PC-9 (cell line): ENCODE measurements around the gene TIMM8A. TPM values are rescaled to one million over a fixed set of nuclear protein-coding genes. Genes with fewer than 3 reads are reported as not detected.

ENCODE experiments used
- BruUV-seq: library from RNA; stranded (reverse); fragments of 400-500 nt; replicated peaks from 2 replicates; lab custom pipeline; 2021; lab: Mats Ljungman, UMichigan
- CTCF ChIA-PET: fragments of 300-600 bp; sonication (Branson Sonifier 250); formaldehyde crosslinking; loops from one replicate; lab custom pipeline; 2022; ENCODE audit warnings: antibody characterized with exemption; lab: Charles Lee
- POLR2A ChIA-PET: fragments of 300-600 bp; sonication (Branson Sonifier 250); formaldehyde crosslinking; loops from one replicate; lab custom pipeline; 2022; ENCODE audit warnings: antibody characterized with exemption; ENCODE audit not compliant: unreplicated experiment; lab: Charles Lee
- DNase-seq, 2 experiments: peaks; one replicate each; pipeline versions ENCODE4 v3.0.0 to v3.0.0-alpha.2; 2015 to 2022; ENCODE audit warnings: mixed read lengths in 1 of 2
- H2AFZ ChIP-seq: fragments of 200-600 bp; sonication (generic); 2 replicates; pipeline ENCODE4 v1.8.1; 2017; ENCODE audit warnings: antibody characterized with exemption
- H3F3A ChIP-seq: fragments of 200-600 bp; sonication (generic); 2 replicates; pipeline ENCODE4 v1.8.1; 2017; ENCODE audit warnings: antibody characterized with exemption, mild to moderate bottlenecking, low read depth; ENCODE audit not compliant: insufficient read depth
- H3K27ac ChIP-seq: fragments of 200-600 bp; sonication (generic); 2 replicates; pipeline ENCODE4 v1.6.1; 2016; ENCODE audit warnings: mixed run types
- H3K27me3 ChIP-seq: fragments of 200-600 bp; sonication (generic); 2 replicates; pipeline ENCODE4 v1.6.1; 2016; ENCODE audit warnings: low read depth, mixed run types; ENCODE audit not compliant: insufficient read depth
- H3K36me3 ChIP-seq: fragments of 200-600 bp; sonication (generic); 2 replicates; pipeline ENCODE4 v1.6.1; 2016; ENCODE audit warnings: low read depth, mixed run types
- H3K4me1 ChIP-seq: fragments of 200-600 bp; sonication (generic); replicated peaks from 2 replicates; pipeline ENCODE4 v1.6.1; 2016; ENCODE audit warnings: mixed run types; ENCODE audit not compliant: insufficient read depth
- H3K4me2 ChIP-seq: fragments of 200-600 bp; sonication (generic); 2 replicates; pipeline ENCODE4 v1.6.1; 2017; ENCODE audit warnings: mixed run types
- H3K4me3 ChIP-seq: fragments of 200-600 bp; sonication (generic); 2 replicates; pipeline ENCODE4 v1.6.1; 2016; ENCODE audit warnings: mixed run types
- H3K79me2 ChIP-seq: fragments of 200-600 bp; sonication (generic); 2 replicates; pipeline ENCODE4 v1.6.1; 2017; ENCODE audit warnings: low read depth, mixed run types
- H3K9me2 ChIP-seq: fragments of 200-600 bp; sonication (generic); 2 replicates; pipeline ENCODE4 v1.8.1; 2017; ENCODE audit warnings: mild to moderate bottlenecking; ENCODE audit not compliant: insufficient read depth
- H3K9me3 ChIP-seq: fragments of 200-600 bp; sonication (generic); 2 replicates; pipeline ENCODE4 v1.8.1; 2016; ENCODE audit warnings: low read depth; ENCODE audit not compliant: insufficient read depth
- H4K20me1 ChIP-seq: fragments of 200-600 bp; sonication (generic); 2 replicates; pipeline ENCODE4 v1.8.1; 2017; ENCODE audit not compliant: insufficient read depth
- CTCF ChIP-seq: fragments of 200-600 bp; sonication (generic); conservative IDR thresholded peaks from 2 replicates; pipeline ENCODE4 v1.6.1; 2017; ENCODE audit warnings: mixed run types, antibody characterized with exemption, mild to moderate bottlenecking, moderate library complexity
- EZH2 ChIP-seq: fragments of 200-600 bp; sonication (generic); IDR thresholded peaks from 2 replicates; pipeline ENCODE4 v1.8.0; 2017; ENCODE audit warnings: antibody characterized with exemption, low read depth
- intact Hi-C: fragments of 100-400 bp; cut with micrococcal nuclease; formaldehyde crosslinking; loops from one replicate; pipeline ENCODE4 v1.10.0; 2022; ENCODE audit not compliant: unreplicated experiment
- total RNA-seq: library from RNA; stranded (reverse); gene quantifications from 2 replicates; pipeline ENCODE4 v1.2.3, GENCODE V29; 2021

The TIMM8A gene
- total RNA-seq, 1 experiment from 2014 or later = 17.6 TPM

GRCh38 chrX:101362116-101362515 is 13.6 kb upstream of the TIMM8A start:
- no peaks in the 10 kb centered on the region for H4K20me1 ChIP-seq
- no peak overlapping the region for H3K4me3 ChIP-seq
- CTCF ChIA-PET = no interaction called here
- H3F3A ChIP-seq = no peaks in the 10 kb centered on the region
- H3K79me2 ChIP-seq = no peaks in the 10 kb centered on the region
- no peak for DNase-seq
- no peak for TF ChIP-seq CTCF
- no peak for TF ChIP-seq EZH2
- H3K9me2 ChIP-seq = no peaks in the 10 kb centered on the region
- intact Hi-C loops = no loop called here
- BruUV-seq = no TSS peak
- no peaks in the 10 kb centered on the region for H3K9me3 ChIP-seq
- H3K4me1 ChIP-seq = no peaks in the 10 kb centered on the region
- H3K27me3 ChIP-seq = no peaks in the 10 kb centered on the region
- no peaks in the 10 kb centered on the region for H3K36me3 ChIP-seq
- no peak overlapping the region for H3K4me2 ChIP-seq
- no peak overlapping the region for H3K27ac ChIP-seq
- POLR2A ChIA-PET = no interaction called here
- no peak overlapping the region for H2AFZ ChIP-seq

GRCh38 chrX:101360390-101360789 is 11.8 kb upstream of the TIMM8A start:
- H3K4me3 ChIP-seq = no peak overlapping the region
- H3F3A ChIP-seq = no peaks in the 10 kb centered on the region
- no peak overlapping the region for H2AFZ ChIP-seq
- TF ChIP-seq CTCF (no peak), EZH2 (no peak)
- no peaks in the 10 kb centered on the region for H3K4me1 ChIP-seq
- H3K9me2 ChIP-seq = no peaks in the 10 kb centered on the region
- intact Hi-C loops = no loop called here
- H3K27ac ChIP-seq = no peak overlapping the region
- H3K36me3 ChIP-seq = no peaks in the 10 kb centered on the region
- no peak for DNase-seq
- CTCF ChIA-PET = no interaction called here
- H4K20me1 ChIP-seq = no peaks in the 10 kb centered on the region
- no peak overlapping the region for H3K4me2 ChIP-seq
- POLR2A ChIA-PET = no interaction called here
- no TSS peak for BruUV-seq
- H3K9me3 ChIP-seq = no peaks in the 10 kb centered on the region
- H3K27me3 ChIP-seq = no peaks in the 10 kb centered on the region
- H3K79me2 ChIP-seq = no peaks in the 10 kb centered on the region

- Histone ChIP-seq H2AFZ (no peak overlapping the region), H4K20me1 (no peaks in the 10 kb centered on the region), H3K9me3 (no peaks in the 10 kb centered on the region), H3K79me2 (no peaks in the 10 kb centered on the region), H3K4me2 (no peak overlapping the region), H3K9me2 (no peaks in the 10 kb centered on the region), H3K4me3 (no peak overlapping the region), H3K36me3 (no peaks in the 10 kb centered on the region), H3K27me3 (no peaks in the 10 kb centered on the region), H3K4me1 (no peaks in the 10 kb centered on the region), H3F3A (no peaks in the 10 kb centered on the region), H3K27ac (no peak overlapping the region)
- intact Hi-C loops = no loop called here
- no peak for DNase-seq
- BruUV-seq = no TSS peak
- TF ChIP-seq EZH2 (no peak), CTCF (no peak)
- POLR2A ChIA-PET = no interaction called here
- CTCF ChIA-PET = no interaction called here
Observed at GRCh38 chrX:101359966-101360365, 11.4 kb upstream of the TIMM8A start.
